ENCODE results near the gene MAGEF1.

MAGEF1 gene

DNA sequence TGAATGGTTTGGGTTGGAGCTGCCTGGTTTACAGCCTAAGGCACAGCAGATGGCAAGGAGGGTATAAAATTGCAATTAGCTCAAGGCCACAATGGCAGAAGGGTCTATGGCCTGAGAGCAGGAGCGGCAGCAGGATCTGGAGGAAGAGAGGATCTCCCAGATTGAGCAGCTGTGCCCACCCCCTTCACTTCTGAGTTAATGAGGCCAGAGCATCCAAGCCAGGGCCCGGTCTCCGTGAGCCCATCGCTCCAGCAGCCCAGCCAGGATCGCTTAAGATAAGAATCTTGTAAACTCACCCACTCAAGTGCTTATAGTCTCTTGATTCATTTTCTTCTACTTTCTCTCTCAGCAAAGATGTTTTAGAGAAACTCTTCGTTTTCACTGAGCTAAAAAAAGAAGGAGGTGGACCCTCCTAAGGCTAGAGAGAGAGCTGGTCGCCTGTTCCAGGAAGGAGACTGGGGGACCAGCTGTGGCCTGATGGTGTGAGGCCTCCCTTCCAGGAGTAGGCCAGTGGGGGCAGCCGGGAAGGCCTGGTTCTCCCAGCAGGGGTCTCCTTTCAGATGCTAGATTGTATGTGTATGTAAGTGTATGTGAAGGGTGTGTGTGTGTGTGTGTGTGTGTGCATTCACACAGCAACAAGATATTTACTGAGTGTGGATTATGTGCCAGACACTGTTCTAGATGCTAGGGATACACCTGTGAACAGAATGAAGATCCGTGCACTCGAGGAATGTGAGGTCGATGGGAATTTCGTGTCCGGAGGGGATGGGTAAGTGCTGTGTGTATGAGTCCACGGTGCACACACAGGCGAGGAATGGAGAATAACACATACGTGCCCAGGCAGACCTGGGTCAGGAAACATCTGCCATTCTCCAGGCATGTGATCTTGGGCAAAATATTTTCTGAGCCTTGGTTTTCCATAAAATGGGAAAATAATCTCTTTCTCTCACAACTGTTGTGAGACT, 18.6 kb downstream of the MAGEF1 start:
- H3K27ac Mint-ChIP-seq, result no peak overlapping the region
- peaks cover 3% of the 10 kb centered on the region for H3K27me3 Mint-ChIP-seq
- H3K9me3 Mint-ChIP-seq, result no peaks in the 10 kb centered on the region
- no peak for DNase-seq
- H3K36me3 Mint-ChIP-seq (ENCODE audit: low read depth), result no peaks in the 10 kb centered on the region
- H3K4me1 Mint-ChIP-seq (ENCODE audit: low read depth), result no peaks in the 10 kb centered on the region
- no peak overlapping the region for H3K4me3 Mint-ChIP-seq

- Mint-ChIP-seq H3K4me3 (no peak overlapping the region), H3K27me3 (peaks cover 7% of the 10 kb centered on the region)
These were observed 20.2 kb downstream of the MAGEF1 start for GRCh38 chr3:184691397-184692231.

DNA sequence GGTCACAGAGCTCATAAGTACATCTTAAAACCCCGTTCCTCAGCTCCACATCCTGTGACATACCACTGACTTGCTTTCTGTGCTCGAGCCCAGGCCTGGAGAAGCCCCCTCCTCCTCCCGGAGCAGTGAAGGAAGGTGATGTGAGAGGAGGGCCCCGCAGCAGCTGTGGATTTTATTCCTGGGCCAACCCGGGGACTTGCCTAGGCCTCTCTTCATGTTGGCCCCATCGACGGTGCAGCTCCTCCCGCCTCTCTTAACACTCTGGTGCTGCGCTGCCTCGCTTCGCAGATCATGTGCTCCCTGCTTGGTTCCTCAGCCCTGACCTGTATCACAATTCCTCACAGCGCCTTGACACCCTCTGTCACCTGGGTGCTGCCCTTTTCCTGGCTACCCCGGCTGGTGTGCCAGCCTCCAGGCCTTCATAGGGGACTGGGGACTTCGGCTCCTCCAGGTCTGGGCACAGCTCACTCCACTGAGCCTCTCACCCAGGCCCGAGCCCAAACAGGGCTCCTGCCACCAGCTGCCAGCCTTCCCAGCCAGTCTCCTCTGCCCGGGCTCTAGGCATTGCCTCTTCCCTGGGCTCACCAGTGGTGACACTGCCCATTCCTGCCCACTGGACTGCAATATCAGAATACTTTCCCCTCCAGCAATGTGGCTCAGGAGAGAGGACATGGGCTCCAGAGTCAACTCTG, 21.5 kb downstream of the MAGEF1 start:
- no peak overlapping the region for H3K4me3 Mint-ChIP-seq
- H3K4me1 Mint-ChIP-seq (ENCODE audit: low read depth), result no peaks in the 10 kb centered on the region
- H3K9me3 Mint-ChIP-seq, result no peaks in the 10 kb centered on the region
- DNase-seq, result no peak
- H3K36me3 Mint-ChIP-seq (ENCODE audit: low read depth), result no peaks in the 10 kb centered on the region
- no peak overlapping the region for H3K27ac Mint-ChIP-seq
- peaks cover 9% of the 10 kb centered on the region for H3K27me3 Mint-ChIP-seq

More at GRCh38 chr3:184691397-184692231, 20.2 kb downstream of the MAGEF1 start:
- no peak for DNase-seq
- no peak overlapping the region for H3K27ac Mint-ChIP-seq
- no peaks in the 10 kb centered on the region for H3K36me3 Mint-ChIP-seq (ENCODE audit: low read depth)
- H3K9me3 Mint-ChIP-seq, result no peaks in the 10 kb centered on the region
- H3K4me1 Mint-ChIP-seq (ENCODE audit: low read depth), result no peaks in the 10 kb centered on the region

- Mint-ChIP-seq H3K4me1 (ENCODE audit: low read depth) (no peaks in the 10 kb centered on the region), H3K27ac (no peak overlapping the region), H3K36me3 (ENCODE audit: low read depth) (no peaks in the 10 kb centered on the region), H3K9me3 (no peaks in the 10 kb centered on the region), H3K4me3 (no peak overlapping the region), H3K27me3 (peaks cover 9% of the 10 kb centered on the region)
- no peak for DNase-seq
These were observed 23.0 kb downstream of the MAGEF1 start for GRCh38 chr3:184688882-184689271.

- no peaks in the 10 kb centered on the region for H3K4me1 Mint-ChIP-seq (ENCODE audit: low read depth)
These were observed 23.5 kb downstream of the MAGEF1 start for GRCh38 chr3:184688251-184688881.

DNA sequence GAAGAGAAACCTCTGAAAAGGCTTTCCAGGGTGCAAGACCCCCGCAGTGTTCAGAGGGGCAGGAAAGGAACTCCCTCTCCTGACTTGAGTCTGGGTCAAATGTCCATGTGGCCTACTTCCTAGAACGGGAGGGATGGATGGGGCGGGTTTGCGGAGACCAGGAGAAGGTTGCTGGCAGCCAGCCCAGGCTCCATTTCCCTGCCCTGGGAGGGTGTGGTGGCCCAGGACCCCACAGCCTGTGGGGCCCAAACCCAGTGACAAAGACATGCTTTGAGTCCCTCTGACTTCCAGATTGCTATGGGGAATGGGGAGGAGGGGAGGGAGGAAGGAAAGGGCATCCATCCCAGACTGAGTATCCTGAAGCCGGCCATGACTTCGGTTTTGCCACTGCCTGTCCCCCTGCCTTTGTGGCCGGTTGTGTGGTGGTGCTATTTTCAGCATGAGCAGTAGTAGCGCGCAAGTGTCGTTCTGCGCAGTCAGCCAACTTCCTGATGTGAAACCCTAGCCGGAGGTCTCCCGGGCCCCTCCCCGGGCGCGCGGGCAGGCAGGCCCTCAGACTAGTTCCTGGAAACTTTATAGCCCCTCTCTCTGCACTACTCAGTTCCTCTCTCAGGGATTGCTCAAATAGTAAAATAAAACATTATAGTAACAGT, 24.4 kb downstream of the MAGEF1 start:
- Mint-ChIP-seq H3K4me1 (ENCODE audit: low read depth) (no peaks in the 10 kb centered on the region), H3K27ac (no peak overlapping the region), H3K36me3 (ENCODE audit: low read depth) (no peaks in the 10 kb centered on the region), H3K9me3 (no peaks in the 10 kb centered on the region), H3K4me3 (no peak overlapping the region), H3K27me3 (peaks cover 9% of the 10 kb centered on the region)
- no peak for DNase-seq

More at GRCh38 chr3:184688251-184688881, 23.5 kb downstream of the MAGEF1 start:
- Mint-ChIP-seq H3K9me3 (no peaks in the 10 kb centered on the region), H3K4me3 (no peak overlapping the region), H3K36me3 (ENCODE audit: low read depth) (no peaks in the 10 kb centered on the region), H3K27ac (no peak overlapping the region), H3K27me3 (peaks cover 9% of the 10 kb centered on the region)
- no peak for DNase-seq

DNA sequence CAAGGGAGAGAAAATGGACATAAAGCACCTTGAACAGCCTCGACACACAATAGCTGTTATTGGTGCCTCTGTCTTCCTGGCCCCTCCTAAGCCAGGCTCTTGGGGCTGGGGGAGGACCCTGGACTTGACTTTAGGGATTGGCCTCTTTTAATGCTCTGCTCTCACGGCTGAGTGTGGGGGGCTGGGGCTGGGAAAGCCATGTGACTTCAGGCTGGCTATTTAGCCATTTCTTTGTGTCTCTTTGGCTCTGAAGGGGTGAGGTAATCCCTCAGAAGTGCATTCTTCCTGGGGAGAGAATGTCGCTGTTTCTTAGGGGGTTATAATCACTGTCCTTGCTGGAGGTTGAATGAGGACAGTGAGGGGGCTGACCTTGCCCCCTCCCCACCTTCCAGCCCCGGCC, 26.2 kb downstream of the MAGEF1 start:
- Mint-ChIP-seq H3K27me3 (peaks cover 6% of the 10 kb centered on the region), H3K36me3 (ENCODE audit: low read depth) (no peaks in the 10 kb centered on the region)

DNA sequence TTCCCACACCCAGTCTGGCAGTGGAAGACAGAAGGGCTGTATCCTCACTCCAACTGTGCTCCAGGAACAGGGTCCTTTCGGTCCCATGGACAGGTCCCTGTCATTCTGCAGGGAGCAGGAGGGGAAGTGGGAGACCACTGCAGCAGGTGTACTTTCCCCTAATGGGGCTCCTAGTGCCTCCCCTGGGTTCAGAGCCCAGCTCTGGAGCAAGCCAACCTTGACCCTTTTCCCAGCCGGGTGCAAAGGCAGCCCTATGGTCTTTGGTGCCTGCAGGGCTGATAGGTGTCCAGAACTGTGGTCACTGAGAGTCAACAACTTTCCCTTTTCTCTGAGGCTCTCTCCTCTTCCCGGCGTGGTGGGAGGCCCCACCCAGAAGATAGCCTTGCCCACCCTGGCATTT, 26.8 kb downstream of the MAGEF1 start:
- Mint-ChIP-seq H3K27ac (no peak overlapping the region), H3K9me3 (no peaks in the 10 kb centered on the region), H3K4me3 (no peak overlapping the region), H3K27me3 (peaks cover 6% of the 10 kb centered on the region), H3K4me1 (ENCODE audit: low read depth) (no peaks in the 10 kb centered on the region), H3K36me3 (ENCODE audit: low read depth) (no peaks in the 10 kb centered on the region)
- no peak for DNase-seq

More for the DNA sequence above, 26.2 kb downstream of the MAGEF1 start:
- Mint-ChIP-seq H3K4me1 (ENCODE audit: low read depth) (no peaks in the 10 kb centered on the region), H3K4me3 (no peak overlapping the region), H3K9me3 (no peaks in the 10 kb centered on the region), H3K27ac (no peak overlapping the region)
- no peak for DNase-seq

- no peak for DNase-seq
- no peaks in the 10 kb centered on the region for H3K36me3 Mint-ChIP-seq (ENCODE audit: low read depth)
- H3K4me1 Mint-ChIP-seq (ENCODE audit: low read depth), result no peaks in the 10 kb centered on the region
- no peak overlapping the region for H3K4me3 Mint-ChIP-seq
- H3K27ac Mint-ChIP-seq, result no peak overlapping the region
- no peaks in the 10 kb centered on the region for H3K9me3 Mint-ChIP-seq
- H3K27me3 Mint-ChIP-seq, result peaks cover 6% of the 10 kb centered on the region
These were observed 27.8 kb downstream of the MAGEF1 start for GRCh38 chr3:184683900-184684560.

DNA sequence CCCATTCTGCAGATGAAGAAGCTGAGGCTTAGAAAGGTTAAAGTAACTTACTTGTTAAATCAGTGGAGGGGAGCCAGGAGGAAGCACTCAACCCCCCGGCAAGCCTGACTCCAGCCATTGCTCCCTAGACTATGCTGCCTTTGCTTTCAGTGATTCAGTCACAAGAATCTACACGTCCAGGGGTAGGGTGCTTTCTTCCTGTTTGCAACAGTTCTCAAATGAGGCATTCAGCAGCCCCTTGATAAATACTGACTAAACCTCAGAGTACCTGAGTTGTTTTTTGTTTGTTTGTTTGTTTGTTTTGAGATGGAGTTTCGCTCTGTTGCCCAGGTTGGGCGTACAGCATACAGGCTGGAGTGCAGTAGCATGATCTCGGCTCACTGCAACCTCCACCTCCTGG, 28.6 kb downstream of the MAGEF1 start:
- Mint-ChIP-seq H3K27me3 (peaks cover 6% of the 10 kb centered on the region), H3K36me3 (ENCODE audit: low read depth) (no peaks in the 10 kb centered on the region), H3K27ac (no peak overlapping the region), H3K4me1 (ENCODE audit: low read depth) (no peaks in the 10 kb centered on the region), H3K9me3 (no peaks in the 10 kb centered on the region), H3K4me3 (no peak overlapping the region)
- DNase-seq, result no peak

GRCh38 chr3:184682671-184683070, 29.2 kb downstream of the MAGEF1 start:
- H3K27me3 Mint-ChIP-seq, result peaks cover 6% of the 10 kb centered on the region
- no peaks in the 10 kb centered on the region for H3K9me3 Mint-ChIP-seq
- H3K36me3 Mint-ChIP-seq (ENCODE audit: low read depth), result no peaks in the 10 kb centered on the region
- no peak overlapping the region for H3K27ac Mint-ChIP-seq
- no peak for DNase-seq
- no peak overlapping the region for H3K4me3 Mint-ChIP-seq
- no peaks in the 10 kb centered on the region for H3K4me1 Mint-ChIP-seq (ENCODE audit: low read depth)

DNA sequence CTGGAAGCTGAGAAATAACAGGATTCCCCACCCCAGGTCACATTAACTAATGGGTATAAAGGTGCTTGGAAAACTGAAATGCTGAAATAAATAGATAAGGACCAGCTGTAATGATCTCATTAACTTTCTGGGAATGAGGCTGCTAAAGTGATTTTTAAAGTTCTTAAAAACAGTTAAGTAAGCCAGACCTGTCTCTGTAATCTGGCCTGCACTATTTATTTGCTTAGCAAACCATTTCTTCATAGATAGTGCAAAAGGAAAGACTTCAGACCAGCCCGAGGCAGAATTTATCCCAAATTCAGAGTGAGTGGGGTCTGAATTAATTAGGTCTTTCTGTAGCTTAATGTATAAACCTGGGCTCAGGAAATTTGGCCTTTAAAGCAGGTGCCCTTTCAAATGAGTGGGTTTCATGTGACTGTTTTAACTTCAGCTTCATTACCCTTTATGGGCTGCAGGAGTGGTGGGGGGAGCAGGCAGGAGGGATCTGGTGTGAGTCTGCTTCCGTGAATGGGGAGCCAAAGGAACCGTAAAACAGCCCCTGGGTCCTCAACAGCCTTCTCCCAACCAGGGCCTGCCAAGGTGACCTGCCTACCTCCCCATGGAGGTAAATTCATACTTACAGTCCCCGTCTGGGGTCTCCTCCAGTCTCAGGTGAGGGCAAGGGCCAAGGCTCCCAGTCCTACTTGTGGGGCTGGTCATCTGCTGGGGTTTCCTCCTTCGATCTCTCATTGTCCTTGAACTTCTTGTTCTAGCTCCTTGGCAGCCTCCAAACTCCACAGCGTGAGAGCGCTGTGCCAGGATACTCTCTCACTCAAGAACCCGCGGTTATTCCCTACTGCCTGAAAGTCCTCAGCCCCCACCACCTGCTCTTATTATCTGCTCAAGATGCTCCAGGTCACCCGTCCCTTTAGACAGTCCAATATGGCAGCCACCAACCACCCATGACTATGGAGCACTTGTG, 31.2 kb downstream of the MAGEF1 start:
- no peaks in the 10 kb centered on the region for H3K36me3 Mint-ChIP-seq (ENCODE audit: low read depth)
- H3K27ac Mint-ChIP-seq, result no peak overlapping the region
- H3K4me1 Mint-ChIP-seq (ENCODE audit: low read depth), result no peaks in the 10 kb centered on the region

More for the DNA sequence above, 31.2 kb downstream of the MAGEF1 start:
- H3K9me3 Mint-ChIP-seq, result no peaks in the 10 kb centered on the region
- H3K27me3 Mint-ChIP-seq, result peaks cover 7% of the 10 kb centered on the region
- no peak overlapping the region for H3K4me3 Mint-ChIP-seq
- DNase-seq, result no peak
